HG03571 (cell line): ENCODE results near the gene FOCAD.
"Not testable (repeated sequence)": the region's sequence is repeated elsewhere in the genome, so short reads cannot be mapped to it uniquely, and the experiment has no call there.

ENCODE experiments used
- ATAC-seq: cut with Tn5 transposase; IDR thresholded peaks from one replicate; pipeline ENCODE4 v1.9.1; 2021; ENCODE audit not compliant: unreplicated experiment

Gene FOCAD

DNA sequence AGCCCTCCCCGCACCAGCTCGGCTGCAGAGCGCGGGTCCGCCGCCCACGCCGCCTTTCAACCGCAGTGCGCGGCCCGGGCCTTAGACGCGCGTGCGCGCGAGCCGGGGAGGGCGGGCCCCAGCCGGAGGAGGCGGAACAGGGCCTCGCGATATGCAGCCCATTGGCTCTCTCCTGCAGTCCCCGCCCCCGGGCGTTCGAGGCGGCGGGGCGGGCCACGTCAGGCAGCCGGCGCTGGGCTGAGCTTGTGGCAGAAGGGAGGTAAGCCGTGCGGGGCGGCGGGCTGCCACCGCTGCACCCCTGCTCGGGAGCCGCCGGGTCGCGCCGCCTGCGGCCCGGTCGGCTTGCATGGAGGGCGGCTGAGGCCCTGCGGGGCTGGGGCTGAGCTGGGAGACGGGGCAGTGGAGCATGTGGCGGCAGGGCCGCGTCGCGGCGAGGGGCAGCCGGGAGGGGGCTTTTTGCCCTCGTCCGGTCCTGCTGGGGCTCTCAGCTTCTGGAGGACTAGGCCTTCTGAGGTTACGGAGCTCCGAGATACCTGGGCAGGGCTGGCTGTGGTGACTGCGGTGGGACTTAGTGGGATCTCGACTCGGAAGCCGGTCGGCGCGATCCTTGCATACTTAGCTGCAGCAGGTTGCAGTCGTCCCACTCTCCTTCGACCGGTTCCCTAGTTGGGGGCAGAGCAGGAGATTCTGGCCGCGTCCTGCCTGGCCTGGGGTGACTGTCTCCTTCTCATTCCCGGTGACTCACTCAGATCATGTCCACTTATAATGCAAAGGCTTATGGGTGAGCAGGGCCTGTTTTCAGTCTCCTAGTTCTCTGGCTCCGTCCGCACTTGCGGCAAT is at the start of gene FOCAD:
Gene FOCAD (plus strand): TSS at position 225 of the 840 bp plus-strand sequence. CDS start 31,095 bp downstream, outside the sequence.
- ATAC-seq = peak; percentile 99

DNA sequence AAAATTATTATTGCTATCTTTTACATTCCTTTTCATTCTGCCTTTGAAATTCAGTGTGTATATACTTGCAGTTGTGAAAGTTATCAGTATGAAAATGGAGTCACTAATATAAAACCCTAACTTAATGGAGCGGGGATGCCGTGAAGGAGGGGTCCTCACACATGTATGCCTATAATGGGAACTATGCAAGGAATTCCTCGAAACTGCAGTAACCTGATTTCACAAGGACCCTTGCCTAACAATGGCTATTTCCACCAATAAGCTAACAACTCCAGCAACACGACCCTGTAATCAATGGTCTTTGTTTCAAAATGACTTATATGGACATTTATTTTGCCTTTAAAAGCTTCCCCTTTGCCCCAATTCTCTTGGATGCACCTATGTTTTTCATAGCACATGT is 49.2 kb upstream of the FOCAD start:
- no peak for ATAC-seq

DNA sequence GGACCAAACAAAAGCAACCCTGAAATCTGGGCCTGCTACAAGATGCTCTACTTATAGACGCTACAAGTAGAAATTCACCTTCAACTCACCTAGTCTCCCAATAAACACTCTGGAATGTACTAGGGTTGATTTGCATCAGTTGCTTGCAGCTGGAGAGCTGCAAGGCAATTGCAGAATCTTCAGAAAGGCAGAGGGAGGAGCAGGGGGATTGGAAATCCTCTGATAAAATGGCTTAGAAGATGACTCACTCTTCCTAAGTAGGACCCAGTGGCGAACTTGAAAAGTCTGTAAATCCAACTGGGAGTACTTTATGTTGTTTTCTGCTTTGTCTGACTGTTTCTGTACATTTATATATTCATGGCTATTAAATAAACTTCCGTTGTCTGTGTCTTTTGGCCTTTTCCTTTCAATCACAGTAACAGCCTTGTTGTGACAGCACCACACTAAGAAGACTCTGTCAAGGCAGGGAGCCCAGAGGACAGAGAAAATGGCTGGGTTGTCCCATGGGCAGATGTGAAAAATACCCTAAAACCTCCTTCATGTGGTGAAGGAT is 47.1 kb upstream of the FOCAD start:
- ATAC-seq = no peak

DNA sequence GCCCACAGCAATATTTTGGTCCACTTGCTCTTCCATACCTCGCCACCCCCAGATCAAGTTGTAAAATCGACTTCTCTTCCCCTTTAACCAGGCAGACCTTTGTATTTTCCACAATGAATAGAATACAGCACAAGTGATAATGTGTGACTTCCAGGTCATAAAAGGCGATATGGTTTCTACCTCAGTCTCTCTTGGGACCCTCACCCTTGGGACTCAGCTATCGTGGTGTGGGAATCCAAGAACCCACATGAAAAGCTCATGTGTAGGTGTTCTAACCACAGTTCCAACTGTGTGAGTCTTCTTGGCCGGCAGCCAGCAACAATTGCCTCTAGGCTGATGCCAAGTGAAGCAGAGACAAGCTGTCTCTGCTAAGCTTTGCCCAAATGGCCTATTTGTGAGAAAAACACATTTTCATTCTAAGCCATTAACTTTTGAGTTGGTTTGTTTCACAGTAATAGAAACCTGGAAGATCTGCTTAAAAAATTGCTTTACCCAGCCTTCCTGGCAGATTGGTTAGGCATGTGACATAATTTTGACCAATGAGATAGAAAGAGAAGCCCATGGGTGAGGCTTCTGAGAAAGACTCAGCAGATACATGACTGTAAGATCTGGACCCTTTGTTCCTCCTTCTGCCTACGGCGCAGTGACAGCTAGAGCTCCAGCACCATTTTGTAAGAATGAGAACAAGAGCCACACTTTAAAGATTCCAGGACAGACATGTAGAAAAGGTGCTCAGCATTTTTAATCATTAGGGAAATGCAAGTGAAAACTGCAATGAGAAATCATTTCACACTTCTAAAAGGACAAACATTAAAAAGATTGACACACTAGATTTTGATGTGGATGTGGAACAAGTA is 43.5 kb upstream of the FOCAD start:
- ATAC-seq = peak; percentile 90

DNA sequence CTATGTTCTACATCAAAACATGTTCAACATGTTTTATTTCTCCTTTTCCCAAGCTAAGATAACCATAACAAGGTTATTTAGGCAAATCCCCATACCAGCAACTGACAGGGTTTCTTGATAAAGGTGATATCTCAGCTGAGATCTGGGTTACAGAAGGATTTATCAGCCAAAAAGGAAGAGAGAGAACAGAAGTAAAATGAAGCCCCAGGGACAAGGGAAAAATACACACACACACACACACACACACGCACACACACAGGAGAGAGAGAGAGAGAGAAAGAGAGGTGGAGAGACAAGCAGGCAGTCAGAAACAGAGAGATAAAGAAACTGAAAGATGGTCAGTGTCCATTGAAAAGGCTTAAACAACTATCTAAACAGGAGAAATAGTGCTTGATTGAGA is 42.0 kb upstream of the FOCAD start:
- ATAC-seq = no peak

GRCh38 chr9:20643660-20644059 is 40.4 kb upstream of the FOCAD start:
- ATAC-seq = no peak

- ATAC-seq = no peak
These were observed 37.4 kb upstream of the FOCAD start for GRCh38 chr9:20646656-20647055.

GRCh38 chr9:20649381-20649780 is 34.7 kb upstream of the FOCAD start:
- ATAC-seq = no peak

DNA sequence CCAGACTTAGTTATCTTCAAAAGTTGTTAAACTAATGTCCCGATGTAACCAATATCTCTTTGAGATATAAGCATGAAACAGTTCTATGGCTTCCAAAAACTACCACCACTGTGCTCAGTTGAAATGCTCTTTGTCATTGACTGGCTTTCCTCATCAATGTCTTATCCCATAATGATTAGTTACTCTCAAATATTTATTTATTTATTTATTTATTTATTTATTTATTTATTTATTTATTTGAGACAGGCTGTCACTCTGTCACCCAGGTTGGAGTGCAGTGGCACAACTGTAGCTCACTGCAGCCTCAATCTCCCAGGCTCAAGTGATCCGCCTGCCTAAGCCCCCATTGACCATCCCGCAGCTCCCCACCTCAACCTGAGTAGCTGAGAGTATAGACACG is 33.7 kb upstream of the FOCAD start:
- no peak for ATAC-seq

GRCh38 chr9:20650750-20651299 is 33.2 kb upstream of the FOCAD start:
- ATAC-seq = no peak

DNA sequence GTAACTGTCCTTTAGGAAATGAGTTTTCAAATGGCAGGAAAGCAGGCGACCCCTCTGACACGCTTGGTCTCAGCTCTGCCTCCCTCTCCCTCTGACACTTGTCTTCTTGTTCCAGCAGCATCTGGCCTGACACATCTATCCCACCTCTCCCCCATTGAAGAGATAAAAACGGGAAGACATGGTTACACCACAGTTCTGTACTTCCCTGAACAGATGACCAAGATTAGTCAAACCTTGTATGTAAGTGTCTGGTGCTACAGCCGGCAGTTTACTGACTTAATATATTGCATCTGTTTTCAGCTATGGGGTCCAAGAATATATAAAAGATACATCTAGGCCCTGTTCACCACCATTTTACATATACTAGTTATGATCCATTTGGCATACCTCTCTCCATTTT is 32.1 kb upstream of the FOCAD start:
- no peak for ATAC-seq

GRCh38 chr9:20658246-20658667 is 25.8 kb upstream of the FOCAD start:
- ATAC-seq = not testable (repeated sequence)

DNA sequence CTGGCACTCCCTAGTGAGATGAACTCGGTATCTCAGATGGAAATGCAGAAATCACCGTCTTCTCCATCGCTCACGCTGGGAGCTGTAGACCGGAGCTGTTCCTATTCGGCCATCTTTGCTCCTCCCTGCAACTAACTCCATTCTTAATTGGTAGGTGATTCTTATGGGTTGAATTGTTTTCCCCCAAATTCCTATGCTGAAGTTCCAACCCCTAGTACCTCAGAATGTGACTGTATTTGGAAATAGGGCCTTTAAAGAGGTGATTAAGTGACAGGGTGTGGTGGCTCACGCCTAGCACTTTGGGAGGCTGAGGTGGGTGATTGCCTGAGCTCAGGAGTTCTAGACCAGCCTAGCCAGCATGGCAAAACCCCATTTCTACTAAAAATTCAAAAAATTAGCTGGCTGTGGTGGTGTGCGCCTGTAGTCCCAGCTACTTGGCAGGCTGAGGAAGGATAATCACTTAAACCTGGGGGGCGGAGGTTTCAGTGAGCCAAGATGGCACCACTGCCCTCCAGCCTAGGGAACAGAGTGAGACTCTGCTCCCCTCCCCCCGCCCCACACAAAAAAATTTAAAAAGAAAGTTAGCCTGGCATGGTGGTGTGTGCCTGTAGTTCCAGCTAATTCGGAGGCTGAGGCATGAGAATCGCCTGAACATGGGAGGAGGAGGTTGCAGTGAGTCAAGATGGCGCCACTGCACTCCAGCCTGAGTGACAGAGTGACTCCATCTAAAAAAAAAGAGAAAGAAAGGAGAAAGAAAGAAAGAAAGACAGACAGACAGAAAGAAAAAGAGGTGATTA is 25.2 kb upstream of the FOCAD start:
- ATAC-seq = no peak

DNA sequence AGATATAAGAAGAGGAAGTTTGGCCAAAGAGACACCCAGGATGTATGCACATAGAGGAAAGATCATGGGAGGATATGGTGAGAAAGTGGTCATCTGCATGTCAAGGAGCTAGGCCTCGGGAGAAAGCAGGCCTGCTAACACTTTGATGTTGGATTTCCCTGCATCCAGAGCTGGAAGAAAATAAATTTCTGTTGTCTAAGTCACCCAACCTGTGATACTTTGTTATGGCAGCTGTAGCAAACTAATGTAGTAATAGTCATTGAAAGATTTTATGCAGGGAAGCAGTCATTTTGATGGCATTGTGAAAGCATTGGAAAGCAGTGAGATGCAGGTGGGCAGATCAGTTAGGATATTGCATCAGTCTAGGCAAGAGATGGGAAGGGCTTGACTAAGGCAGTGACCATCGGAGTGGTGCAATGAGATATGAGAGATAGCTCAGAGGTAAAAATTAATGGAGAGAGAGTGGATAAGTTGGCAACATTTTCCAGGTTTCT is 24.5 kb upstream of the FOCAD start:
- ATAC-seq = no peak

- no peak for ATAC-seq
These were observed 21.9 kb upstream of the FOCAD start for GRCh38 chr9:20662156-20662555.

GRCh38 chr9:20663133-20663532 is 20.9 kb upstream of the FOCAD start:
- no peak for ATAC-seq

GRCh38 chr9:20664501-20664900 is 19.6 kb upstream of the FOCAD start:
- no peak for ATAC-seq

DNA sequence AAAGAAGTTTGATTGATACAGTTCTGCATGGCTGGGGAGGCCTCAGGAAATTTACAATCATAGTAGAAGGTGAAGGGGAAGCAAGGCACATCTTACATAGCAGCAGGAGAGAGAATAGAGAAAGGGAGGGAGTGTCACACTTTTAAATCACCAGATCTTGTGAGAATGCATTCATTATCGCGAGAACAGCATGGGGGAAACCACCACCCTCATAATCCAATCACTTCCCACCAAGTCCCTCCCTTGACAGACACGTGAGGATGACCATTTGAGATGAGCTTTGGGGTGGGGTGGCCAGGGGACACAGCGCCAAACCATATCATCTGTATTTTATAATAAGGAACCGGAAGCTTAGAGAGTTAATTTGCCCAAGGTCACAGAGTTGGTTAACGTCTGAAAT is 13.7 kb upstream of the FOCAD start:
- ATAC-seq = no peak

- ATAC-seq = no peak
These were observed 12.4 kb upstream of the FOCAD start for GRCh38 chr9:20671635-20672034.

DNA sequence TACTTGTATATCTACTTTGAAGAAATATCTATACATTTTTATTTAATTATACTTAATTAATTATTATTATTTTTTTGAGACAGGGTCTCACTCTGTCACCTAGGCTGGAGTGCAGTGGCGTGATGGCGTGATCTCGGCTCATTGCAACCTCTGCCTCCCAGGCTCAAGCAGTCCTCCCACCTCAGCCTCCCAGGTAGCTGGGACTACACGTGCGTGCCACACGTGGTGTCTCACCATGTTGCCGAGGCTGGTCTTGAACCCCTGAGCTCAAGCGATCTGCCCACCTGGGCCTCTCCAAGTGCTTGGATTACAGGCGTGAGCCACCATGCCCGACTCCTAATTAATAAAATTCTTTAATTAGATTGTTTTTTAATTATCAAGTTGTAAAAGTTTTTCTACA is 10.5 kb upstream of the FOCAD start:
- not testable (repeated sequence) for ATAC-seq
